Testis (tissue), 3 donors: ENCODE results near the gene MRGPRG. TPM values are rescaled to one million over a fixed set of nuclear protein-coding genes. Genes with fewer than 3 reads are reported as not detected.

Source experiments
- DNase-seq: peaks from one replicate; pipeline ENCODE4 v3.0.0-alpha.2; 2019
- H3K27ac ChIP-seq, 2 donors: fragments of 200-600 bp; sonication (generic); one replicate each; pipeline ENCODE4 v1.5.1; 2019
- H3K27me3 ChIP-seq: fragments of 200-600 bp; sonication (generic); one replicate; pipeline ENCODE4 v1.5.1; 2019
- H3K36me3 ChIP-seq: fragments of 200-600 bp; sonication (generic); one replicate; pipeline ENCODE4 v1.5.1; 2017; ENCODE audit warnings: low read depth; ENCODE audit errors: missing control alignments
- H3K4me1 ChIP-seq: fragments of 200-600 bp; sonication (generic); one replicate; pipeline ENCODE4 v1.5.1; 2019
- H3K4me3 ChIP-seq, 2 donors: fragments of 200-600 bp; sonication (generic); one replicate each; pipeline ENCODE4 v1.5.1; 2017 to 2019
- H3K9me3 ChIP-seq: fragments of 200-600 bp; sonication (generic); one replicate; pipeline ENCODE4 v1.5.1; 2017
- CTCF ChIP-seq, 3 experiments: fragments of 450-650 bp in 2 of 3; fragments of 200-600 bp in 1 of 3; sonication (generic) in 1 of 3; IDR thresholded peaks; one replicate each; pipeline ENCODE4 v1.5.1; 2016 to 2019; ENCODE audit warnings: antibody characterized with exemption in 3 of 3, mild to moderate bottlenecking in 2 of 3, moderate library complexity in 1 of 3
- POLR2A ChIP-seq: fragments of 450-650 bp; IDR thresholded peaks from one replicate; pipeline ENCODE4 v1.6.1; 2017; ENCODE audit warnings: antibody characterized with exemption, mild to moderate bottlenecking, moderate library complexity
- WGBS, 2 donors: methylation state at CpG; one replicate each; pipeline ENCODE4 v1.1.5; 2018; 5-methylcytosine and 5-hydroxymethylcytosine counted together
- intact Hi-C: fragments of 100-400 bp; cut with DNase I; formaldehyde crosslinking; loops from one replicate; pipeline ENCODE4 v1.15.1; 2023; ENCODE audit warnings: low total_unique reads
- polyA plus RNA-seq: library from polyadenylated mRNA; stranded (reverse); fragments of 350-450 nt; fragmentation: Illumina TruSeq; extraction: RNeasy Lipid Tissue Mini Kit (QIAGEN cat#74804); gene quantifications from one replicate; pipeline ENCODE4 v1.2.3, GENCODE V29; 2014; ENCODE audit warnings: low read depth, low replicate concordance; ENCODE audit not compliant: insufficient read depth
- total RNA-seq, 2 donors: library from RNA; depleted of rRNA; stranded (reverse); fragments of >200 nt; gene quantifications; one replicate each; pipeline ENCODE4 v1.2.3, GENCODE V29; 2016

MRGPRG gene
- total and polyA plus RNA-seq, 3 donors from 2014 or later, result 0.50 TPM; not detected in 2

DNA sequence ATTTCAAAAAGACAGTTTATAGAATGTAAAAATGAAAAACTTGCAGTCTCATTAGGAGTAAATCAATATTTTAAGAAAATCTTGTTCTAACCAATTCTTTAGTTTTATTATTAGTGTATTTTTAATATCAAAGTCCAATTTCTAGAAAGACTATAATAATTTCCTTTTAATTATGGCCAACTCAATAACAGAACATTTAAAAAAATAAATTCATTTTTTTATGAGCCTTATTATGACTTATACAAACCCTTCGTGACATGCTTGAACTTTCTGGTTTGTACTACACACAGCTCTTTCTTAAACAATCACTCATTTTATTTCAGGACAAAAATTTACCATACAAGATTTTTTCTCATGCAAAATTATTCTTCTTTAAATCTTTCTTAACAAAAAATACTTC lies 25.3 kb upstream of the MRGPRG start:
- no peaks in the 10 kb centered on the region for H3K4me1 ChIP-seq
- no peak overlapping the region for H3K4me3 ChIP-seq
- H3K27me3 ChIP-seq, result peaks cover 3% of the 10 kb centered on the region
- no peak overlapping the region for H3K27ac ChIP-seq
- WGBS, 2 donors, result 87 to 93% methylated on average over 1 of the region's 1 CpG
- DNase-seq, result no peak
- no peaks in the 10 kb centered on the region for H3K9me3 ChIP-seq
- intact Hi-C loops, result no loop called here
- TF ChIP-seq POLR2A, result no peak
- no peak for TF ChIP-seq CTCF (IDR thresholded peaks at IDR 0.05)
- no peaks in the 10 kb centered on the region for H3K36me3 ChIP-seq

DNA sequence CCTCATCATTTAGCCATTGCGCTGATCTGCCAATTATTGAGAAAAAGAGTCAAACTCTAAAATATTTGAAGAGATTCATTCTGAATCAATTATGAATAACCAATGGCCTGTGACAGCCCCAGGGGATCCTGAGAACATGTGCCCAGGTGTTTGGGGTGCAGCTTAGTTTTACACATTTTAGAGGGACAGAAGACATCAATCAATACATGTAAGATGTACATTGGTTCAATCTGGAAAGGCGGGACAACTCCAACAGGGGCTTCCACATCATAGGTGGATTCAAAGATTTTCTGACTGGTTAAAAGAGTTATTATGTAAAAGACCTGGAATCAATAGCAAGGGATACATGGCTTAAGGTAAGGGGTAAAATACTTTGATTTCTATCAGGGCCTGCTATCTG lies 18.5 kb upstream of the MRGPRG start:
- Histone ChIP-seq H3K9me3 (no peaks in the 10 kb centered on the region), H3K4me1 (peaks cover under 1% of the 10 kb centered on the region), H3K27me3 (peaks cover 3% of the 10 kb centered on the region), H3K4me3 (no peak overlapping the region), H3K36me3 (no peaks in the 10 kb centered on the region), H3K27ac (no peak overlapping the region)
- TF ChIP-seq CTCF (IDR thresholded peaks at IDR 0.05), result no peak
- TF ChIP-seq POLR2A, result no peak
- WGBS, 2 donors, result 93 to 97% methylated on average over 2 of the region's 2 CpGs
- no peak for DNase-seq
- intact Hi-C loops, result no loop called here

GRCh38 chr11:3234846-3235245 lies 16.2 kb upstream of the MRGPRG start:
- H3K27ac ChIP-seq, result no peak overlapping the region
- intact Hi-C loops, result no loop called here
- peaks cover 4% of the 10 kb centered on the region for H3K4me1 ChIP-seq
- TF ChIP-seq POLR2A (no peak), CTCF (IDR thresholded peaks at IDR 0.05) (no peak)
- H3K9me3 ChIP-seq, result no peaks in the 10 kb centered on the region
- no peak for DNase-seq
- no peaks in the 10 kb centered on the region for H3K36me3 ChIP-seq
- H3K27me3 ChIP-seq, result peaks cover 2% of the 10 kb centered on the region
- H3K4me3 ChIP-seq, result no peak overlapping the region
- 77 to 83% methylated on average over 7 of the region's 7 CpGs for WGBS, 2 donors

DNA sequence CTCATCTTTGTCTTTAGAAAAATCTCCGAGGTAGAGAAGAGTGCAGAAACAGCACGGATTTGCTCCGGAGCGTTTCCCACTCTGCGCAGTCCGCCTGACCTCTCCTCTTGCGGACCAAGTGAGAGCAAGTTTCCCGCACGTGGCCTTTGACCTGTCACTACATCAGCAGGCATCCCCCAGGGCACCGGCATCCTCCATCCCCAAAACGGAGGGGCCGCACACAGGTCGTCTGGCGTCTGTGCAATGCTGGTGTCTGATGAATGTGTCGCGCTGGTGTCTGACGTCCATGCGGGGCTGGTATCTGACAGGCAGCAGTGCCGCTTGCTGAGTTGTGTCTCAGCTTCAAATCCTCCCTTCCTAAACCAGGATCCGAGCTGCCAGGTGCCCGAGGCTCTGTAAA lies 14.3 kb upstream of the MRGPRG start:
- H3K4me3 ChIP-seq, result peak overlapping the region in 1 of 2 donors; percentile 24
- TF ChIP-seq POLR2A, result no peak
- TF ChIP-seq CTCF (IDR thresholded peaks at IDR 0.05), result no peak
- no peaks in the 10 kb centered on the region for H3K27me3 ChIP-seq
- no peaks in the 10 kb centered on the region for H3K36me3 ChIP-seq
- peaks cover 4% of the 10 kb centered on the region for H3K4me1 ChIP-seq
- intact Hi-C loops, result no loop called here
- no peaks in the 10 kb centered on the region for H3K9me3 ChIP-seq
- DNase-seq, result no peak
- no peak overlapping the region for H3K27ac ChIP-seq
- WGBS, 2 donors, result 82 to 83% methylated on average over 11 to 21 of the region's 21 CpGs

GRCh38 chr11:3231851-3232744 lies 13.5 kb upstream of the MRGPRG start, which contains the start of gene MRGPRE:
TSS of gene MRGPRE (minus strand) at chr11:3232417. CDS start at chr11:3228799, 3,618 bp downstream.
- 14 to 42% methylated on average over 13 to 36 of the region's 39 CpGs for WGBS, 2 donors
- no peak for TF ChIP-seq CTCF (IDR thresholded peaks at IDR 0.05)
- TF ChIP-seq POLR2A, result no peak
- Histone ChIP-seq H3K27me3 (no peaks in the 10 kb centered on the region), H3K4me3 (peak within 1 kb of the TSS in 1 of 2 donors; percentile 24), H3K27ac (no peak within 1 kb of the TSS), H3K36me3 (no peaks in the 10 kb centered on the region), H3K9me3 (no peaks in the 10 kb centered on the region), H3K4me1 (peaks cover 4% of the 10 kb centered on the region)
- DNase-seq, result no peak
- intact Hi-C loops, result no loop called here
